NCI-H524 (cell line): ENCODE data around the gene FRMD1.

Source experiments
- DNase-seq, 2 experiments: peaks; one replicate each; lab custom pipeline; 2025; lab: John Stamatoyannopoulos, UW

FRMD1 gene

GRCh38 chr6:168026925-168027324 is 52.1 kb downstream of the FRMD1 start:
- no peak for DNase-seq

- no peak for DNase-seq
Observed at GRCh38 chr6:168025831-168026710, 52.9 kb downstream of the FRMD1 start.

GRCh38 chr6:168024951-168025510 is 54.0 kb downstream of the FRMD1 start:
- DNase-seq = no peak

GRCh38 chr6:168022488-168023321 is 56.3 kb downstream of the FRMD1 start:
- no peak for DNase-seq

GRCh38 chr6:168021581-168021980 is 57.4 kb downstream of the FRMD1 start:
- no peak for DNase-seq

- no peak for DNase-seq
Observed at GRCh38 chr6:168020242-168020641, 58.8 kb downstream of the FRMD1 start.

GRCh38 chr6:168018664-168019063 is 60.3 kb downstream of the FRMD1 start:
- no peak for DNase-seq

GRCh38 chr6:168017629-168018028 is 61.4 kb downstream of the FRMD1 start:
- DNase-seq = no peak

- no peak for DNase-seq
Observed at GRCh38 chr6:168016721-168017525, 62.1 kb downstream of the FRMD1 start.

GRCh38 chr6:168016176-168016620 is 62.8 kb downstream of the FRMD1 start:
- no peak for DNase-seq

- no peak for DNase-seq
Observed at GRCh38 chr6:168015482-168016175, 63.4 kb downstream of the FRMD1 start.

- no peak for DNase-seq
Observed at GRCh38 chr6:168015009-168015408, 64.0 kb downstream of the FRMD1 start.

GRCh38 chr6:168014428-168014827 is 64.6 kb downstream of the FRMD1 start:
- DNase-seq = no peak

- no peak for DNase-seq
Observed at GRCh38 chr6:168013250-168013915, 65.6 kb downstream of the FRMD1 start.

GRCh38 chr6:168012431-168013249 is 66.4 kb downstream of the FRMD1 start:
- no peak for DNase-seq

GRCh38 chr6:168011291-168011690 is 67.7 kb downstream of the FRMD1 start:
- no peak for DNase-seq

- DNase-seq = no peak
Observed at GRCh38 chr6:168009331-168009730, 69.7 kb downstream of the FRMD1 start.

- no peak for DNase-seq
Observed at GRCh38 chr6:168007592-168008338, 71.2 kb downstream of the FRMD1 start.

- DNase-seq = no peak
Observed at GRCh38 chr6:168005796-168006195, 73.2 kb downstream of the FRMD1 start.
